Osteoblast (primary cell): ENCODE measurements around the gene JADE3. TPM values are rescaled to one million over a fixed set of nuclear protein-coding genes. Genes with fewer than 3 reads are reported as not detected.

Experiments
- DNase-seq: peaks from one replicate; pipeline ENCODE4 v3.0.0; 2011; ENCODE audit warnings: low spot score, mixed read lengths; ENCODE audit not compliant: insufficient read length; ENCODE audit errors: missing footprints
- H2AFZ ChIP-seq: 2 replicates; pipeline ENCODE4 v1.6.0; 2011; ENCODE audit warnings: mild to moderate bottlenecking, low read length
- H3K27ac ChIP-seq: 2 replicates; pipeline ENCODE4 v1.5.1; 2011; ENCODE audit warnings: mild to moderate bottlenecking, low read depth, low read length, moderate library complexity
- H3K27me3 ChIP-seq: 2 replicates; pipeline ENCODE4 v1.6.0; 2012; ENCODE audit warnings: mild to moderate bottlenecking, control low read depth, inconsistent platforms, low read length, moderate library complexity; ENCODE audit not compliant: insufficient read depth
- H3K36me3 ChIP-seq: 2 replicates; pipeline ENCODE4 v1.5.1; 2011; ENCODE audit warnings: mild to moderate bottlenecking, low read length, control low read depth, moderate library complexity; ENCODE audit not compliant: insufficient read depth
- H3K4me1 ChIP-seq: 2 replicates; pipeline ENCODE4 v1.5.1; 2011; ENCODE audit warnings: mild to moderate bottlenecking, low read length, control low read depth, moderate library complexity; ENCODE audit not compliant: insufficient read depth
- H3K4me2 ChIP-seq: 2 replicates; pipeline ENCODE4 v1.6.0; 2011; ENCODE audit warnings: mild to moderate bottlenecking, low read length; ENCODE audit not compliant: insufficient read depth
- H3K4me3 ChIP-seq: fragments of 200-600 bp; sonication (generic); 3 replicates; pipeline ENCODE4 v1.5.1; 2012; ENCODE audit warnings: mild to moderate bottlenecking, low read length, inconsistent platforms; ENCODE audit not compliant: insufficient read depth
- H3K79me2 ChIP-seq: 2 replicates; pipeline ENCODE4 v1.6.0; 2012; ENCODE audit warnings: mild to moderate bottlenecking, low read length, control low read depth, inconsistent platforms; ENCODE audit not compliant: insufficient read depth
- H3K9me3 ChIP-seq: 2 replicates; pipeline ENCODE4 v1.5.1; 2011; ENCODE audit warnings: low read depth, low read length, control low read depth
- H4K20me1 ChIP-seq: 2 replicates; pipeline ENCODE4 v1.6.0; 2012; ENCODE audit warnings: mild to moderate bottlenecking, low read length, control low read depth; ENCODE audit not compliant: insufficient read depth
- total RNA-seq: library from RNA; depleted of rRNA; stranded (reverse); fragments of >200 nt; gene quantifications from 2 replicates; pipeline ENCODE4 v1.2.3, GENCODE V29; 2012
- TF ChIP-seq, protein P1 (sequence below): IDR thresholded peaks from 2 replicates; pipeline ENCODE4 v1.5.1; 2011; ENCODE audit warnings: mild to moderate bottlenecking, low read depth, low read length, moderate library complexity; ENCODE audit errors: extremely low read depth

The JADE3 gene
- total RNA-seq, 1 donor, result 4.7 TPM

DNA sequence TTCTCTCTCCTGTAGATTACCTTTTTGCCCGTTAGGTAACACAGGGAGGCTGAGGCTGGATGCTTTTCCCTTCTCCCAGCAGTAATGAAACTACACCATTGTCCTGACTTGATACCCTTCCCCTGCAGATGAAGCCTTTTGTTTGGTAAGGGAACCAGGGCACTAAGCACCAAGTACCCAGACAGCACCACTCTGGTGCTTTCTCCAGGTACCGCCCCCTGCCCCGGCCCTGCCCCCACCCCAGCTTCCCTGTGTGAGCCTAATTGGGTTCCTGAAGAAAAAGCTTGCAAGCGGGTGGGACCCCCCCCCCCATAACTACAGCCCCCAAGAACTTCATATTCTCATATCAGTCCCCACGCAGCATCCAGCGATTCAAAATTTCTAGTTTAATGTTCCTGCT lies 79.8 kb downstream of the JADE3 start:
- TF ChIP-seq, protein P1, sequence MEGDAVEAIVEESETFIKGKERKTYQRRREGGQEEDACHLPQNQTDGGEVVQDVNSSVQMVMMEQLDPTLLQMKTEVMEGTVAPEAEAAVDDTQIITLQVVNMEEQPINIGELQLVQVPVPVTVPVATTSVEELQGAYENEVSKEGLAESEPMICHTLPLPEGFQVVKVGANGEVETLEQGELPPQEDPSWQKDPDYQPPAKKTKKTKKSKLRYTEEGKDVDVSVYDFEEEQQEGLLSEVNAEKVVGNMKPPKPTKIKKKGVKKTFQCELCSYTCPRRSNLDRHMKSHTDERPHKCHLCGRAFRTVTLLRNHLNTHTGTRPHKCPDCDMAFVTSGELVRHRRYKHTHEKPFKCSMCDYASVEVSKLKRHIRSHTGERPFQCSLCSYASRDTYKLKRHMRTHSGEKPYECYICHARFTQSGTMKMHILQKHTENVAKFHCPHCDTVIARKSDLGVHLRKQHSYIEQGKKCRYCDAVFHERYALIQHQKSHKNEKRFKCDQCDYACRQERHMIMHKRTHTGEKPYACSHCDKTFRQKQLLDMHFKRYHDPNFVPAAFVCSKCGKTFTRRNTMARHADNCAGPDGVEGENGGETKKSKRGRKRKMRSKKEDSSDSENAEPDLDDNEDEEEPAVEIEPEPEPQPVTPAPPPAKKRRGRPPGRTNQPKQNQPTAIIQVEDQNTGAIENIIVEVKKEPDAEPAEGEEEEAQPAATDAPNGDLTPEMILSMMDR, result no peak
- no peak overlapping the region for H3K4me3 ChIP-seq
- H3K4me2 ChIP-seq, result no peak overlapping the region
- H2AFZ ChIP-seq, result no peak overlapping the region
- no peaks in the 10 kb centered on the region for H3K79me2 ChIP-seq
- DNase-seq, result no peak
- H3K9me3 ChIP-seq, result peaks cover 3% of the 10 kb centered on the region
- H4K20me1 ChIP-seq, result no peaks in the 10 kb centered on the region
- H3K27ac ChIP-seq, result no peak overlapping the region
- no peaks in the 10 kb centered on the region for H3K27me3 ChIP-seq
- H3K4me1 ChIP-seq, result no peaks in the 10 kb centered on the region
- H3K36me3 ChIP-seq, result no peaks in the 10 kb centered on the region

DNA sequence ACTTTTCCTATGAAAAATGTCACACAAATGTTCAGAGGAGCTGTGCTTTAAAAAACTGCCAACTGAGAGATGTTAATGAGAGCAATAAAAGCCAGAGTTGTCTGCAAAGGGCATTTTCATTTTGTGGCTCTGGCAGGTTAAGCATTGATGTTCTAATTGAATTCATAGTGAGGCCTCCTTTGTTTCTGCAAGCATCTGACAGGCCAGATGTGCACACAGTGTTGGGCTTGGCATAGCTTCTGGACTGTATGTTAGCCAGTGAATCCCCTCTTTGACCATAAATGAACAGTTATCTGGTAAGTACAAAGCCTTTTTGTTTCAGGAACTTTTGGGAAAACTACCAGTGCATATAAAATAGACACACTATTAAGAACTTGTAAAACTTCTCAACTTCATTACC lies 81.9 kb downstream of the JADE3 start:
- Histone ChIP-seq H3K36me3 (no peaks in the 10 kb centered on the region), H3K9me3 (peaks cover 3% of the 10 kb centered on the region), H3K27ac (no peak overlapping the region), H3K4me1 (no peaks in the 10 kb centered on the region), H3K4me3 (no peak overlapping the region), H2AFZ (no peak overlapping the region), H4K20me1 (no peaks in the 10 kb centered on the region), H3K4me2 (no peak overlapping the region), H3K27me3 (no peaks in the 10 kb centered on the region), H3K79me2 (no peaks in the 10 kb centered on the region)
- TF ChIP-seq, protein P1, result no peak
- no peak for DNase-seq

- H3K4me3 ChIP-seq, result no peak overlapping the region
These were observed 99.9 kb downstream of the JADE3 start for GRCh38 chrX:47012131-47012530.

DNA sequence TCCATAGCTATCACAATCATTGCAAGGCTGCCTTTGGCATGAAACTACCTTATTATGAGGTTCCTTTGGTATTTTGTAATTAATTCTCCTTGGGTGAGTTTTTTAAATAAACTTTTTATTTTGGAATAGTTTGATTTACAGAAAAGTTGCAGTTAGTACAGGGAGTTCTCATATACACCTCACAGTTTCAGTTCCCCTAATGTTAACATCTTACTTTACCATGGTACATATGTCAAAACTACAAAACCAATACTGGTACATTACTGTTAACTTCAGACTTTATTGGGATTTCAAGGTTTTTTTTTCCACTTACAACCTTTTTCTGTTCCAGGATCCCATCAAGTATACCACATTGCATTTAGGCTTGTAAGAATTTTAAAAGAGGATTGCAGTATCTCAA lies 114.0 kb downstream of the JADE3 start:
- Histone ChIP-seq H3K4me2 (no peak overlapping the region), H3K36me3 (no peaks in the 10 kb centered on the region), H4K20me1 (no peaks in the 10 kb centered on the region), H3K9me3 (no peaks in the 10 kb centered on the region), H3K79me2 (no peaks in the 10 kb centered on the region), H3K4me3 (no peak overlapping the region), H2AFZ (no peak overlapping the region), H3K4me1 (no peaks in the 10 kb centered on the region), H3K27me3 (peaks cover 16% of the 10 kb centered on the region), H3K27ac (no peak overlapping the region)
- TF ChIP-seq, protein P1, result no peak
- no peak for DNase-seq

More at GRCh38 chrX:47012131-47012530, 99.9 kb downstream of the JADE3 start:
- H3K36me3 ChIP-seq, result no peaks in the 10 kb centered on the region
- no peak overlapping the region for H3K27ac ChIP-seq
- TF ChIP-seq, protein P1, result no peak
- H3K27me3 ChIP-seq, result peaks cover 6% of the 10 kb centered on the region
- no peaks in the 10 kb centered on the region for H3K4me1 ChIP-seq
- H4K20me1 ChIP-seq, result no peaks in the 10 kb centered on the region
- no peak overlapping the region for H2AFZ ChIP-seq
- no peaks in the 10 kb centered on the region for H3K79me2 ChIP-seq
- no peak overlapping the region for H3K4me2 ChIP-seq
- no peak for DNase-seq
- no peaks in the 10 kb centered on the region for H3K9me3 ChIP-seq
